Amniotic stem cell (primary cell): ENCODE results near the gene PTBP3.
A peak's percentile ranks its signal among the peaks of the same experiment; 100 is the strongest.

ENCODE experiments used
- DNase-seq: peaks from one replicate; lab custom pipeline; 2025; lab: John Stamatoyannopoulos, UW

PTBP3 gene

DNA sequence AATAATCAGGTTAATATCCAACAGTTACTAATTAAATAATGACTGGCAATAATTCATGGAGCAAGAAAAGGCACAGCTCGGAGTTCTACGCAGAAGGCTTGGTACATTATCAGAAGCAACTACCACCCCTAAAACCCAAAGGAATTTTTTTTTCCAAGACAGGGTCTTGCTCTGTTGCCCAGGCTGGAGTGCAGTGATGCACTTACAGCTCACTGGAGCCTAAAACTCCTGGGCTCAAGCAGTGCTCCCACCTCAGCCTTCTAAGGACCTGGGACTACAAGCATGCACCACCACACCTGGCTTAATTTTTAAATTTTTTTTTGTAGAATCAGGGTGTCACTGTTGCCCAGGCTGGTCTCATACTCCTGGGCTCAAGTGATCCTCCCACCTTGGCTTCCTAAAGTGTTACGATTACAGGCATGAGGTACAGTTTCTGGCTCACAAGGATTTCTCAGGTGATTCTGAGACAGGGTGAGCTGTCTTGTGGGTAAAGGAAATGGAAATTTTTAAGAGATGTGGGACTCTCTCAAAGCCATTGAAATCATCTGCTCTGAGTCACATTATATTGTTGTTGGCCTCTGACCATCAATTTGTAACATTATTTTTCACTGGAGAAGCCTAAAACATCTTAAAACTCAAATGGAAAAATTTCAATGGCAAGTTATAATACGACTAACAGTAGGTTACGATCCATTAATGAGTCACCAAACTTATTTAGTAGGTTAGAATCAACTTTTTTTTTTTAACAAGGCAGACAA lies 26.8 kb upstream of the PTBP3 start:
- DNase-seq: peak; percentile 7

DNA sequence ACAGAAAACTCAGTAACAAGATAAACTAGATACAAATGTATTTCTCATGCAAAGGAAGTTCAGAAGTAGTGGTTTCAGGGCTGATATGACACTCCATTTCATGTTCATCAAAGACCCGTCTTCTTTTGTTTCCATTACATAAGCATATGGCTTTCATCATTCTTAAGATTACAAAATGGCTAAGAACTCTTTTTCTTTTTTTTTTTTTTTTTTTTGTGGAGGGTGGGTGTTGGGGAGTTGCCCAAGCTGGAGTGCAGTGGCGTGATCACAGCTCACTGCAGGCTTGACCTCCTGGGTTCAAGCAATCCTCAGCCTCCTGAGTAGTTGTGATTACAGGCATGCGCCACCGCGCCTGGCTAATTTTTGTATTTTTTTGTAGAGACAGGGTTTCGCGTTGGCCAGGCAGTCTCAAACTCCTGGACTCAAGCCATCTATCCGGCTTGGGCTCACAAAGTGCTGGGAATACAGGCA lies 22.0 kb upstream of the PTBP3 start:
- no peak for DNase-seq

DNA sequence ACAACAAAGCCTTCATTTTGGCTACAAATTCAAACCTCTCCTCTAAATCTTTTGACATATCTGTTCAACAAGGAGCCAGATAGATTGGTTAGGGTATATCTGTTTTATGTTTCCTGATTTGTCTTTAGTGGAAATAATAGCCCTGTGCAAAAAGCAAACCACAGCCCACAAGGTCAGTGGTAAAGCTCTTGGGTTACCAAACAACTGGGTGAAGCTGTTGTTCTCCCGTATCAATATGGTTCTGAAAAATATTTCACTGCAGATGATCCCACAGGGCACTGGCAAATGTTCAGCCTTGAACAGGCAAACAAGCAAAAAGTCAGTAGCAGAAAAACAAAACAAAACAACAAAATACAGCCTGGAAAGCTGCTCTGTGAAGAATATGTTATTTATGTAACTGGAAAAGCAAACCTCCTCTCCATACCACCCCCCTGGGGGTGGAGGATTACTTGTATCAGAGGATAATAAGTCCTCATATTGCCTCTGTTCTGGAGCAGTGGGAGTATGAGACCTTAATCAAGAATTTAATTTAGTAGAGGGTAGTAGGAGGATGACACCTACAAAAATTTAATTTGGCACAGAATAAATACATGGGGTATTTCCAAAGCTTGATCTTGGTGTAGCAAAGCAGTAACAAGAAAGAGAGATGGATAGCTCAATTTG lies 20.8 kb upstream of the PTBP3 start:
- DNase-seq: no peak

DNA sequence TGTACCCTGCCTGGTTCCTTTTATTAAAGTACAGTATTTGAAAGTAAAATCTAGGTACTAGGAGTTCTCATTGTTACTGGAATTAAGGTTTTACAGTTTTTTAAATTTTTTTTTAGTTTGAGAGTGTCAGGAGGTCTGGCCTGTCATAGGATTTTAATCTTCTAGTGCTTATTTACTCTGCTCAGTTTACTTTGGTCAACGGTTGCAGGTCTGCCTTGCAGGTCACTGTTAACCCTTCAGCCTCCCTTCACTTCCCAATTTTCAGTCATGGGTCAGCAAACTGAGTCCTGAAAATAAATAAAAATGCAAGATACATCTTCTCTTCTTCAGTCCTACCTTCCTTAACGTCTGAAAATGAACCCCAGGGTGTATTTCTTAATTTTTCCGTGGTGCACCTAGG lies 18.8 kb upstream of the PTBP3 start:
- no peak for DNase-seq

DNA sequence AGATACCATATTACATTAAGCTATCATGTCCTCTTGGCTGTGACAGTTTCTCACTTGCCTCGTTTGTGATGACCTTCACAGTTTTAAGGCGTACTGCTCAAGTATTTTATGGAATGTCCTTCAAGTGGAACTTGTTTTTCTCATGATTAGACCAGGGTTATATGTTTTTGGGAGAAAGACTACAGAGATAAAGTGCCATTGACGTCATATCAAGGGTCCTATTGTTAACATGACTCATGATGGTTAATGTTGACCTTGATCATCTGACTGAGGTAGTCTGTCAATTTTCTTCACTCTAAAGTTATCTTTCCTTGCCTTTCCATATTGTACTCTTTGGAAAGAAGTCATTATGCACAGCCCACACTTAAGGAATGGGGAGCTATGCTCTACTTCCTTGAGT lies 17.8 kb upstream of the PTBP3 start:
- no peak for DNase-seq

DNA sequence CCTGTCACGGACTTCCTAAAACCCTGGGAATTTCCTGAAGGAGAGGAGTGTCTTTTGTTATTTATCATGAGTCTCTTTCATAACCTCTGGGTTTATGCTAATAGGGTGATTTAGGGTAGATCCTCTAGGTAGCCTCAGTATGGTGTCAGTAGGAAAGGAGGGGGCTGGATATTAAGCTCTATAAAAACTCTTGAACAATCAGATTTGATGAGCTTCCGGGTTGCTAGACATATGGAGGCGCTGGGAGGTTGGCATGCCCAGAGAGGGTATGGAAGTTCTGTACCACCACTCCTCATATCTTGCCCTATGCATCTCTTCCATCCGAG lies 15.6 kb upstream of the PTBP3 start:
- DNase-seq: no peak

DNA sequence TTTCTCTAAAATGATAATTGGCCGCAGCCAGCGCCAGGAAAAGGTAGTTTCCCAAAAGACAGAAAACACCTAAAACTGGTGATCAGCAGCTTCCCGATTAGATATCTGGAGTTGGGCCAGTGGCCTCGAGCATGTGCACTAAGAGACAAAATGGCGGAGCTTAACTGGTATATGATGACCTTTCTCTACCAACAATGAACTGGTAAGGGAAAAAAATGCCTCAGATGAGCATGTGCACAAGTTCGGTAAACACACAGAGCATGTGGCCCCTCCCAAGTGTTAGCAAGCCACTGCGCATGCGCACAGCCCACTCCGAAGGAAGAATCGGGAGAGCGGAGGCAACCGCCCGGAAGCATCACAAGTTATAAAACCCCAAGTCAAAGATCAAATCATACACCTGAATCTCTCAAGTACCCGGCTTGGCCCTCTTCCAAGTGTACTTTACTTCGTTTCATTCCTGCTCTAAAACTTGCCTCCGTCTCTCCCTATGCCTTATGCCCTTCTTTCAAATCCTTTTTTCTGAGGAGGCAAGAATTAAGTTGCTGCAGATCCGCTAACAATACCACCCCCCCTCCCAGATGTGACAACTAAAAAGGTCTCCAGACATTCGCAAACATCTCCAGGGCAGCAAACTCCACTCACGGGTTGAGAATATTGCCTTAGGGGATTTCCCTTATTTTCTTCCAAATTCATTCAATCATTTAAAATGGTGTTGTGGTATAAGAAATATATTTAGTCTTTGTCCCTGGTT lies 15.0 kb upstream of the PTBP3 start:
- DNase-seq: peak; percentile 27

DNA sequence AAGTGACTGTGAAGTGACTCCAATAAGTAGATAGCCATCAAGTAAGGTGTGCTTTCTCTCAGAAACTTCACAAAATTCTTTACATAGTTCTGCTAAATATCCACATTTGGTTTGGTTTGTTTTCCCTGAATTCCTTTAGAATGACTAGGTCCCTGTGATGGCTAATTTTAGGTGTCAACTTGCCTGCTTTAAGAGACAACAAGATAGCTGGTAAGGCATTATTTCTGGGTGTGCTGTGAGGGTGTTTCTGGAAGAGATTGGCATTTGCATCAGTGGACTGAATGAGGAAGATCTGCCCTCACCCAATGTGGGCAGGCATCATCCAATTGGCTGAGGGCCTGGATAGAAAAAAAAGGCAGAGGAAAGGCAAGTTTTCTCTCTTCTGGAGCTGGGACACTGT lies 8.3 kb upstream of the PTBP3 start:
- DNase-seq: no peak

DNA sequence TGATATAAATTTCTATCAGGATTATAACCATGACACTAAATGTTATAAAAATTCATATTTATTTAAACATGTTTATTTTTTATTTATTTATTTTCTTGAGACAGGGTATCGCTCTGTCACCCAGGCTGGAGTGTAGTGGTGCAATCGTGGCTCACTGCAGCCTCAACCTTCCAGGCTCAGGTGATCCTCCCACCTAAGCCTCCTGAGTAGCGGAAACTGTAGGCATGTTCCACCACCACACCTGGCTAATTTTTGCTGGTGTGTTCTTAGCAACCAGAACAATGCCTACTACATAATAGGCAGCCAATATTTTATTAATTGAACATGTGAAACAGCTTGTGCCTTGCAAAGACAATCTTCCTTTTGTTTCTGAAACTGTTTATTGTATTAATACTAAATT lies 6.5 kb upstream of the PTBP3 start:
- DNase-seq: no peak

DNA sequence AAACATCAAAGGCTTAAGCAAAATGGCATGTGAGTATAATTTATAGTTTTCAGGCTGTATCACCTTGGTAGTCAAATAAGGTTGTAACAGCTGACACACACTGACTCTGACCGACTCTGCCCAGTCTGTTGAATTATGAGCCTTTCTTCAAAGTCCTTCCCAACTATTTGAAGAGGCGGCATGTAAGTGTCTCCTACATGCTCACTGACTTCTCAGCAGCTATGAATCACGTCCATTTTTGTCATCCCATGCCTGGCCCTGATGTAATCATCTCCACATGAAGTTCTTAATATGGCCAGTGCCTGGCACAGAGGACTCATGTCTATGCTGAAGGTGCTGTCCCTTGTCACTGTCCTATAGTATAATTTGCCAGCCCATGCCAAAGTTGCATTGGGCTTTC lies 5.1 kb upstream of the PTBP3 start:
- peak; percentile 14 for DNase-seq

DNA sequence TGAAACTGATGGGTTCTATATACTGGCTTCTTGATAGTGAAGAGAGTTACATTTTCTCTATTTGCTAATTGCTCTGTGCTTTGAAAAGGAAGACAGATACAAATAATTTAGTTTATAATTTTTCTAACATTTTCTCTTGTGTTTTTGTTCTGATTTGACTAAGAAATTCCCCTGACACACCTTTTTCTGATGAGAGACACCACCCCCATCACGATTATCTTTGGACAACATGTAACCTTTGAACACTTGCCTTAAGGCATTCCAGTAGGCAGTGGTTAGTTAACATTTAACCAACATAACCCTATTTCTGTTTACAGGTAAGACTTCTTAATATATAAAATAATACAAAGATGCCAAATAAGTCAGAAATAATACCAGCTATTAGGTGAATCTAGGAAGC lies 4.1 kb upstream of the PTBP3 start:
- no peak for DNase-seq

DNA sequence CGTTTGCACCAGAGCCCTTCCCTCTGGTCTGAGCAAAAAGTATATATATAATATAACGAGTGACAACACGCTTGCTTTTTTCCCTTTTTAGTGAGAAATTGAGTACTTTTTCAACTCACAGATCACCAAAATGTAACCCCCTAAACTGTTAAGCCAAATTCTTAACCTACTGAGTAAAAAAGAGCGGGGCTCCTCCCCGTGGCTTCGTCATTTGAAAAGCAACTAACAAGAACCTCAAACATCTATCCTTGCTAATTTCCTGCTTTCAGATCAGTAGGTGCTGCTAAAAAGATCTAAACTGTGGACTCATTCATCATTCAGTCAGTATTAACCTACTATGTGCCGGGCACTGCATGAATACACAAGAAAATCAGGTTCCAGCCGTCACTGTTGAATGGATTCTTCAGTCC lies 1.0 kb upstream of the PTBP3 start:
- no peak for DNase-seq

DNA sequence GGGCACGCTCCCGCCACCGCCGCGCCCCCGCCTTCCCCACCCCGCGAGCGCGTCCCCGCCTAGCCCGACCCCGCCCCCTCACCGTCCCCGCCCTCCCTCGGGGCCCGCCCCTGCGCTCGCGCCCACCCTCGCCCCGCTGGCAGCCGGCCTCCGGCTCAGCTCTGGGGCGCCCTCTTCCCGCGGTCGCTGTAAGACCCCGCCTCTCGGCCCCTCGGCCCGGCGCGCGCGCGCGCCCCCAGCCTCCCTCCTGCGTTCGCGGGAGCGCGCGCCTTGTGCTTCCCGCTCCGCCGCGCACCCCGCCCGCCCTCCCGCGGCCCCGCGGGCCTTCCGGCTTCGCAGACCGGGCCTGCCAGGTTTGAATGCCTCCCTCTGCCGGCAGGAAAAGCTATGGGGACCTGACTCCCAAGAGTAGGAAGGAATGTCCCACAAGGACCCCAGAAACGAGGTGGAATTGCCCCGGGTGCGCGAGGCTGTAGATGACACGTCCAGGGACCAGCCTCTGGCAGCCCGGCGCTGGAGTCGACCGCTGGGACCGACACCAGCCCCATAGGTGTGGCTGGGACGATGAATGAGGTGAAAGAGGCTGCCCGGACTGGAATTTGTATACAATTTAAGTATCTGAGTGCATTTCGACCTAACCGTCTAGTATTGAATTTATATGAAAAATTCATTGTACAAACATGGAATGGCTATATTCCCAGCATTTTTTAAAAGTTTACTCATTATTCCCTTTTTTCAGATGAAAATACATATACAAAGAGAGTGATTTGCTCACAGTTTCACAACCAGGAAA lies 416 bp upstream of the PTBP3 start:
- peak; percentile 89 for DNase-seq

DNA sequence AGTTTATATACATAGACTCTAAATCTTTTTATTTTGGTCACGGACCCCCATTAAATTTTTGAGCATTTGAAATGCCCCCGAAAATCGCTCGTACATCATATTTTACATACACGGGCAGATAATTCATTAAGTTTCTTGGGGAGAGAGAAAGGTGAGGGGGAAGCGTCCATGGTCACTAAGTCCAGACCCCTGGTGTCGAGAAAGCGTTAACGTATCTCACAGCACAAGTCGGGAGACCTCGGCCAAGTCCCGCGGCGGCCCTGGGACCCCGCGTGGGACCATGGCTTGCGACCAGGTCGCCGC lies 794 bp downstream of the PTBP3 start:
- DNase-seq: no peak

DNA sequence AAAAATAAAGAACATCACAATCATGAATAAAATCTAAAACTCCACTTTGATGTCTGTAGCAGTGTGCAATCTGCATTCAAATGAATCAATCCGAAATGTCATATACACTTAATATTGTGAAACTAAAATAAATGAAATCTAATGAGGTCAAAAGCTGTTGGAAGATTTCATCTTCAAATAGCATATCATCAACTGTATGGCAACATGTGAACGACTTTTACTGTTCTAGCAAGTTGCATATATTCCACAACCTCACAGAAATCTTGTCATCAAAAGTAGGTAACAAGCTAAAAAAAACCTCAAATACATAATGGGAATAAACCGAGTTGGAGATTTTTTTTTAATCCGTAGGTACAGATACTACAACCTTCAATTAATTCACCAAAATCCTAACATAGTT lies 1.2 kb downstream of the PTBP3 start:
- DNase-seq: no peak

DNA sequence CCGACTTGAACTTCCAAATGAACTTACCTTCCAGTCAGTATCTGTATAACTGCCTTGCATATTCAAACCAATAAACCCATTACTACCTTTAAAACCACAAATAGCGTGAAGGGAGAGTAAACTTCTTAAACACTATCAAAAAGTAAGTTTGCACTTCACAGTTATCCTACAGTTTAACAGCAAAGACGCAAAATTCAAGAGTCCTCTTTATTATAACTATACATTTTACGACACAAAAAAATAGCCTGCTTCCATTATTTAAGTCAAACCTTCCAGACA lies 1.8 kb downstream of the PTBP3 start:
- no peak for DNase-seq

DNA sequence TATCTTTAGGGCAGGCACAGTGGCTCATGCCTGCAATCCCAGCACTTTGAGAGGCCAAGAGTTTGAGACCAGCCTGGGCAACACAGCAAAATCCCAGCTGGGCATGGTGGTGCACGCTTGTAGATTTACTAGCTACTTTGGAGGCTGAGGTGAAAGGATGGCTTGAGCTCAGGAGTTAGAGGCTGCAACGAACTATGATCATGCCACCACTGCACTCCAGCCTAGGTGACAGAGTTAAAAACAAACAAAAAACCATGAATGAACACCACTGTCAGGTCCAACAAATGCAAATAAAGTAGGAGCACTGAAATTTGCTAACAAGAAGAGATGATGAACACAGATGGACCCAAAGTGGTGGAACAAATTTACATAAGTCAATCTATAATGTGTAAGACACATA lies 4.9 kb downstream of the PTBP3 start:
- DNase-seq: no peak

DNA sequence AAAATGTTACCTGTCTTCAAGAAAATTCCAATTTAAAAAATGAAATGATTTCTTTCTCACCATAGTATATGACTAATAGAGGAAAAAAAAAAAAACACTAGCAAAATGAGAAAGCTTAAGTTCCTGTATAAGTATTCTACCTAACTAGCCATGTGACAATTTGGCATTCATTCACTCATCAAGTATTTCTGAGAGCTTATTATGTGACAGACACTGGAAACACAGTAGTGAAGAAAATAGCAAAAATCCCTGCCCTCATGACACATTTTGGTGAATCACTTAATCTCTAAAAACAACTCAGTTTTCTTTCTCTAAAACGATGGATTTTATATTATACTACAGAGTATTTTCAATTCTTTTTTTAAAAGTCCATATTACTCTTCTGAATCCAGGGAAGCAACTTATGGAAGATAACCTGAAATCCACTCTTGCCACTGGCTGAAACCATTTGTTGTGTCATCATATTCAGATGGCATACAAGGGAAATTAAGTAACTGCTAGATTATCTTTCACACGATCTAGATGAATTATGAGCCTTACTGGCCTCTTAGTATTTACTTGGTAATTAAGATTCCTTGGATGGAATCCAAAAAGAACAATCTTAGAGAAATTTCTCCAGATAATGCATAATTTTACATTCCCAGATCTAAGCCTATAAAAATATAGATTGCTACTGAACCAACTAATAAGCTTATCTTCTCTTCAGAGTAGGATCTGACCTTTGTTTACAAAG lies 5.5 kb downstream of the PTBP3 start:
- DNase-seq: no peak

DNA sequence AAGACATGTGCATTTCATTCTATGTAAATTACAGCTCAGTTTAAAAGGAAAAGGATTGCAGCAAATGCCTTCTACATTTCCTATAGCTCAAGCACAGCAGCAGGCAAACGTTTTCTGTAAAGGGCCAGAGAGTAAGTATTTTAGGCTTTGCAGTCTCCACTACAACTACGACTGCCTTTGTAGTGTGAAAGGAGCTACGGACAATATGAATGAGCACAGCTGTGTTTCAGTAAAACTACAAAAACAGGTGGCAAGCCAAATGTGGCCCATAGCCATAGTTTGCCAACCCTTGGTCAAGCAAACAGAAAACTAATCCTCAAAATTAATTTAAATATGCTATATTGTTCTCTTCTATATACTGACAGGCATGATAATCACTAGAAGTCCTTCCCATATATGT lies 7.2 kb downstream of the PTBP3 start:
- DNase-seq: no peak

DNA sequence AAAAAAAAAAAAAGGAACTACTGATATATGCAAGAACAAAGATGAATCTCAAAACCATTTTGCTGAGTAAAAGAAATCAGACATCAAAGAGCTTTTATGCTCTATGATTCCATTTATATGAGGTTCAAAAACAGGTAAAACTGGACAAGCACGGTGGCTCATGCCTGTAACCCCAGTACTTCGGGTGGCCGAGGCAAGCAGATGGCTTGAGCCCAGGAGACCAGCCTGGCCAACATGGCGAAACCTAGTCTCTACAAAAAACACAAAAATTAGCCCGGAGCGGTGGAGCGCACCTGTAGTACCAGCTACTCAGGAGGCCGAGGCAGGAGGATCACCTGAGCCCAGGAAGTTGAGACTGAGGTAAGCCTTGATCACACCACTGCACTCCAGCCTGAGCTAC lies 7.8 kb downstream of the PTBP3 start:
- no peak for DNase-seq

DNA sequence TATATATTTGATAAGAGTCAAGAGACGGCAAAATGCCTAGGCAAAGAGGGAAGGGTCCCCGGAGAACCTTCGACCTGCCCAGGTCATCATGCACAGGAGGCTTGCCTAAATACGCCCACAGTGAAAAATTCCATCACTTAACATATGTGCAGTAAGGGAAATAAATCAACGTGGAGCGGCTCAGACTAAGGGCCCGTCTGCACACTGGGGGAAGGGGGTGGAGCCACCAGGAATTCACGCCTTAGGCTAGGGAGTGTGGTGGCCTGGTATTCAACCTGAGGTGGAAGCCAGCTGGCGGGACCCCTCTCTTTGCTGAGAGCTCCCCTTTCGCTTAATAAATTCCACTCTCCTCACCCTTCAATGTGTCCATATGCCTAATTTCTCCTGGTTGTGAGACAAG lies 8.3 kb downstream of the PTBP3 start:
- no peak for DNase-seq

DNA sequence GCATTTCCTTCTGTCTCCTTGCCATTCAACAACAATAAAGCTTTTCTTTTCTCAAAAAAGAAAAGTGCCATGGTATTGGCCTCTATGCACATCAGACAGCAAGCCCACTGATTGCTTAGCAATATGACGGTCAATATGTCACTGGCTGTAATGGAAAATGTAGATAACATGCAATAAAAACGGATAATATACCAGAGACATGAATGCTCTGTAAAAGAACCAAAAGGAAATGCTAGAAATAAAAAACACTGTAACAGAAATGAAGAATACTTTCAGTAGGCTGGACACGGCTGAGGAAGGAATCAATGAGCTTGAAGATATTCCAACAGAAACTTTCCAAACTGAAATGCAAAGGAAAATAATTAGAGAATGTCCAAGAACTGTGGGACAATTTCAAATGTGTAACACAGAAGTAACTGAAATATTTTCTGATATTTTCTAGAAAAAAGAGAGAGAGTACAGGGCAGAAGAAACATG lies 10.0 kb downstream of the PTBP3 start:
- no peak for DNase-seq
